Measurements from ENCODE around the gene RAX2.

GRCh38 chr19:3803986-3804385 lies 32.0 kb upstream of the RAX2 start:
- no peak for TF ChIP-seq CTCF (conservative IDR thresholded peaks at IDR 0.05 in 1 of 2, IDR thresholded peaks at IDR 0.05 in 1 of 2; ENCODE audit: low read depth in 1 of 2, low read length in 2 of 2)
- no peak for TF ChIP-seq EZH2 (IDR thresholded peaks at IDR 0.05; ENCODE audit: low read length, missing control alignments)

Data from fibroblast of lung (primary cell).